Neural progenitor cell (in vitro differentiated cells): ENCODE measurements around the gene CIITA.

Source experiments
- CTCF ChIP-seq: fragments of 200-600 bp; sonication (generic); IDR thresholded peaks from 2 replicates; pipeline ENCODE4 v1.5.1; 2017; ENCODE audit warnings: antibody characterized with exemption, mild to moderate bottlenecking
- EZH2 ChIP-seq: fragments of 200-600 bp; sonication (generic); IDR thresholded peaks from 2 replicates; pipeline ENCODE4 v1.6.1; 2017; ENCODE audit warnings: antibody characterized with exemption, mild to moderate bottlenecking, moderate library complexity
- EZH2phosphoT487 ChIP-seq: fragments of 200-600 bp; sonication (generic); IDR thresholded peaks from 2 replicates; pipeline ENCODE4 v1.6.1; 2017; ENCODE audit warnings: antibody characterized with exemption

DNA sequence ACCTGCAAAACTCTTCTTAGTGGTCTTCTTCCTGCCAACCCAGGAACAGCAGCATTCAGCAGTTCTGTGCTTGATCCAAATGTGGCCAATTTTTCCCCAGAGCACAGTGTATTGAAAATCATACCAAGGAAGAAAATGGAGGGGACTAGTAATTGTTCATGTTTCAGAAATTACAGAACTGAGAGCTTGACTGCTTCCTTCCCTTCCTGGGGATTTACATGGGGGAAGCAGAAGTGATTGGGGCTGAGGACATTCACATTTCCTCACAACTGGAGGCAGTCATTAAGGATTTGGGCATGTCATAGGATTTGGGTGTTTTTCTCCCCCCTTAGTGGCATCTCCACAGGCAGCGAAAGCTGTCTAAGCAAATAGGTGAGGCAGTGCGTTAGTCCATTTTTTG, 19.7 kb downstream of the CIITA start:
- TF ChIP-seq CTCF, result no peak
- no peak for TF ChIP-seq EZH2phosphoT487
- TF ChIP-seq EZH2, result no peak
